HepG2 (cell line): ENCODE data around the gene SINHCAF. TPM values are rescaled to one million over a fixed set of nuclear protein-coding genes. Genes with fewer than 3 reads are reported as not detected.

ENCODE experiments used
- ATF7 ChIP-seq, 2 experiments: fragments of 450-650 bp in 1 of 2; sonication (generic) in 1 of 2; formaldehyde crosslinking in 1 of 2; IDR thresholded peaks; 2 replicates each; pipeline versions ENCODE4 v1.4.0 to v1.6.1; 2016 to 2020; ENCODE audit warnings: antibody characterized with exemption in 1 of 2, mild to moderate bottlenecking in 1 of 2, missing genetic modification reagents in 1 of 2
- CBFB ChIP-seq: sonication (generic); formaldehyde crosslinking; IDR thresholded peaks from 2 replicates; pipeline ENCODE4 v1.4.0; 2020; ENCODE audit warnings: missing genetic modification reagents
- CEBPZ ChIP-seq: IDR thresholded peaks from 2 replicates; pipeline ENCODE4 v1.6.1; 2012; ENCODE audit warnings: low read length, improper control_type of control experiment
- NFIC ChIP-seq: IDR thresholded peaks from 2 replicates; pipeline ENCODE4 v1.6.1; 2012; ENCODE audit warnings: mild to moderate bottlenecking, low read length, inconsistent platforms
- PAF1 ChIP-seq: IDR thresholded peaks from 2 replicates; pipeline ENCODE4 v1.6.1; 2016; ENCODE audit warnings: missing genetic modification reagents, missing compliant biosample characterization
- TARDBP ChIP-seq: sonication (generic); formaldehyde crosslinking; IDR thresholded peaks from 2 replicates; pipeline ENCODE4 v1.8.0; 2022; ENCODE audit warnings: mild to moderate bottlenecking, missing genetic modification reagents
- TIGD3 ChIP-seq: sonication (generic); formaldehyde crosslinking; IDR thresholded peaks from 2 replicates; pipeline ENCODE4 v1.5.1; 2020; ENCODE audit warnings: mild to moderate bottlenecking, missing genetic modification reagents, borderline replicate concordance
- ZBTB40 ChIP-seq, 2 experiments: fragments of 450-650 bp in 1 of 2; sonication (generic) in 1 of 2; formaldehyde crosslinking in 1 of 2; IDR thresholded peaks; 2 replicates each; pipeline versions ENCODE4 v1.6.1 to v1.8.0; 2016 to 2022; ENCODE audit warnings: antibody characterized with exemption in 1 of 2, mild to moderate bottlenecking in 1 of 2, missing genetic modification reagents in 1 of 2
- ZBTB7A ChIP-seq: sonication (generic); formaldehyde crosslinking; IDR thresholded peaks from 2 replicates; pipeline ENCODE4 v1.8.0; 2022; ENCODE audit warnings: mild to moderate bottlenecking, missing genetic modification reagents
- ZNF75D ChIP-seq: sonication (generic); formaldehyde crosslinking; IDR thresholded peaks from 2 replicates; pipeline ENCODE4 v1.8.1; 2023; ENCODE audit warnings: missing genetic modification reagents, mild to moderate bottlenecking, borderline replicate concordance
- ZSCAN12 ChIP-seq: sonication (generic); formaldehyde crosslinking; IDR thresholded peaks from 2 replicates; pipeline ENCODE4 v1.9.0; 2021; ENCODE audit warnings: mild to moderate bottlenecking, missing genetic modification reagents
- polyA plus RNA-seq, 8 experiments: library from polyadenylated mRNA; depleted of rRNA in 3 of 8; stranded (reverse) in 7 of 8; unstranded in 1 of 8; fragments of >200 nt; fragmentation: Illumina TruSeq in 4 of 8; extraction: Trizol in 4 of 8; gene quantifications; 2 replicates each; pipeline versions ENCODE4 v1.2.1 to v1.2.3, GENCODE V29; 2011 to 2016; ENCODE audit warnings: low read depth in 4 of 8, missing spikeins in 1 of 8, mixed read lengths in 1 of 8; ENCODE audit not compliant: insufficient read depth in 1 of 8
- total RNA-seq, 5 experiments: library from RNA; depleted of rRNA; stranded (reverse); fragments of >200 nt; fragmentation: Illumina TruSeq; extraction: Trizol; gene quantifications; 2 replicates each; pipeline ENCODE4 v1.2.3, GENCODE V29; 2016; ENCODE audit warnings: low read depth in 1 of 5
- TF ChIP-seq, protein P1 (sequence below): sonication (generic); formaldehyde crosslinking; IDR thresholded peaks from 2 replicates; pipeline ENCODE4 v1.4.0; 2020; ENCODE audit warnings: missing genetic modification reagents

Gene SINHCAF
- total and polyA plus RNA-seq, 2 of the 13 experiments (the other 11 are each of a cell fraction or from before 2014, with no cell fraction given) = 54.6 to 97.8 TPM

GRCh38 chr12:31324845-31325523 lies 966 bp downstream of the SINHCAF start (continued):
- TF ChIP-seq ZBTB40 (IDR thresholded peaks at IDR 0.05) (no peak), ZBTB40 (CRISPR knock-in tag; IDR thresholded peaks at IDR 0.05) (peak; percentile 55; the same call in 1 of the 2 replicates), NFIC (no peak), ZBTB7A (CRISPR knock-in tag) (0 out of 2 replicates have a peak, but pooled peaks have one; percentile 18), TARDBP (CRISPR knock-in tag) (0 out of 2 replicates have a peak, but pooled peaks have one; percentile 9), CBFB (0 out of 2 replicates have a peak, but pooled peaks have one; percentile 21), ZNF75D (CRISPR knock-in tag) (no peak), ZSCAN12 (CRISPR knock-in tag) (0 out of 2 replicates have a peak, but pooled peaks have one; percentile 28), TIGD3 (no peak), PAF1 (no peak), ATF7 (IDR thresholded peaks at IDR 0.05) (no peak), ATF7 (CRISPR knock-in tag; IDR thresholded peaks at IDR 0.05) (no peak), CEBPZ (no peak)
- TF ChIP-seq, protein P1, sequence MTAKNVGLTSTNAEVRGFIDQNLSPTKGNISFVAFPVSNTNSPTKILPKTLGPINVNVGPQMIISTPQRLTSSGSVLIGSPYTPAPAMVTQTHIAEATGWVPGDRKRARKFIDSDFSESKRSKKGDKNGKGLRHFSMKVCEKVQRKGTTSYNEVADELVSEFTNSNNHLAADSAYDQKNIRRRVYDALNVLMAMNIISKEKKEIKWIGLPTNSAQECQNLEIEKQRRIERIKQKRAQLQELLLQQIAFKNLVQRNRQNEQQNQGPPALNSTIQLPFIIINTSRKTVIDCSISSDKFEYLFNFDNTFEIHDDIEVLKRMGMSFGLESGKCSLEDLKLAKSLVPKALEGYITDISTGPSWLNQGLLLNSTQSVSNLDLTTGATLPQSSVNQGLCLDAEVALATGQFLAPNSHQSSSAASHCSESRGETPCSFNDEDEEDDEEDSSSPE (CRISPR knock-in tag) = no peak
